Natural killer cell (primary cell): ENCODE measurements around the gene CH25H. TPM values are rescaled to one million over a fixed set of nuclear protein-coding genes. Genes with fewer than 3 reads are reported as not detected.
"Not testable (repeated sequence)": the region's sequence is repeated elsewhere in the genome, so short reads cannot be mapped to it uniquely, and the experiment has no call there.

Source experiments
- ATAC-seq, 3 donors: fragments of 150-1000 bp in 2 of 3; fragments of 200-7000 bp in 1 of 3; cut with Tn5 transposase; 1 replicate in 1 of 3; 2 replicates in 2 of 3; pipeline ENCODE4 v1.10.0; 2021; ENCODE audit warnings: mild to moderate bottlenecking in 2 of 3, moderate library complexity in 2 of 3
- DNase-seq, 2 donors: peaks; one replicate each; pipeline versions ENCODE4 v3.0.0 to v3.0.0-alpha.2; 2013 to 2021; ENCODE audit warnings: mixed read lengths in 1 of 2
- H3K27ac ChIP-seq: one replicate; pipeline ENCODE4 v1.5.1; 2013; ENCODE audit warnings: mild to moderate bottlenecking, low read length
- H3K27me3 ChIP-seq: one replicate; pipeline ENCODE4 v1.6.1; 2013; ENCODE audit warnings: low read length; ENCODE audit not compliant: control insufficient read depth, insufficient read depth
- H3K36me3 ChIP-seq: one replicate; pipeline ENCODE4 v1.6.1; 2013; ENCODE audit warnings: low read length; ENCODE audit not compliant: control insufficient read depth, insufficient read depth
- H3K4me1 ChIP-seq: one replicate; pipeline ENCODE4 v1.6.1; 2013; ENCODE audit warnings: low read length; ENCODE audit not compliant: control insufficient read depth, insufficient read depth
- H3K4me3 ChIP-seq: one replicate; pipeline ENCODE4 v1.5.1; 2013; ENCODE audit warnings: low read length
- H3K9me3 ChIP-seq: one replicate; pipeline ENCODE4 v1.6.1; 2013; ENCODE audit warnings: low read length; ENCODE audit not compliant: control insufficient read depth, insufficient read depth
- H3K27ac Mint-ChIP-seq, 2 donors: one replicate each; pipeline ENCODE4 v1.8.0; 2022; ENCODE audit warnings: mild to moderate bottlenecking in 2 of 2, mixed read lengths in 2 of 2, moderate library complexity in 1 of 2
- H3K27me3 Mint-ChIP-seq, 2 donors: one replicate each; pipeline ENCODE4 v1.8.0; 2022; ENCODE audit warnings: low read depth in 2 of 2, mixed read lengths in 2 of 2
- H3K36me3 Mint-ChIP-seq: one replicate; pipeline ENCODE4 v1.8.0; 2022; ENCODE audit warnings: mixed read lengths
- H3K4me1 Mint-ChIP-seq, 2 donors: one replicate each; pipeline ENCODE4 v1.8.0; 2022; ENCODE audit warnings: mixed read lengths in 2 of 2
- H3K4me3 Mint-ChIP-seq: one replicate; pipeline ENCODE4 v1.8.0; 2022; ENCODE audit warnings: mild to moderate bottlenecking, moderate library complexity, mixed read lengths
- H3K9me3 Mint-ChIP-seq, 2 donors: one replicate each; pipeline ENCODE4 v1.8.0; 2022; ENCODE audit warnings: mixed read lengths in 2 of 2
- CTCF ChIP-seq: fragments of 200-600 bp; IDR thresholded peaks from one replicate; pipeline ENCODE4 v1.8.0; 2022; ENCODE audit warnings: antibody characterized with exemption
- WGBS: methylation state at CpG from one replicate; pipeline ENCODE4 v1.1.7; 2013; ENCODE audit warnings: missing lambda C conversion rate; ENCODE audit not compliant: insufficient coverage; 5-methylcytosine and 5-hydroxymethylcytosine counted together
- intact Hi-C: fragments of 100-400 bp; cut with micrococcal nuclease; formaldehyde crosslinking; loops from one replicate; pipeline ENCODE4 v1.14.2; 2022
- total RNA-seq, 4 donors: library from RNA; stranded (reverse); fragments of 120-200 nt in 1 of 4; gene quantifications; one replicate each; pipeline versions ENCODE4 v1.2.3 to v1.2.4, GENCODE V29; 2013 to 2022

CH25H gene
- total RNA-seq, 3 donors from 2014 or later (not counting 1 experiment from before 2014, with no cell fraction given), result 0.20 TPM; not detected in 2

GRCh38 chr10:89171263-89171872 lies 35.7 kb downstream of the CH25H start:
- WGBS, result 85% methylated on average over 2 of the region's 2 CpGs
- Mint-ChIP-seq H3K4me3 (no peak overlapping the region), H3K9me3 (no peaks in the 10 kb centered on the region), H3K4me1 (no peaks in the 10 kb centered on the region), H3K27ac (no peak overlapping the region), H3K27me3 (peaks cover 17 to 43% of the 10 kb centered on the region in 2 donors), H3K36me3 (no peaks in the 10 kb centered on the region)
- intact Hi-C loops, result no loop called here
- no peak overlapping the region for H3K27ac ChIP-seq
- no peak for TF ChIP-seq CTCF
- H3K4me1 ChIP-seq, result no peaks in the 10 kb centered on the region
- peaks cover 4% of the 10 kb centered on the region for H3K27me3 ChIP-seq
- H3K9me3 ChIP-seq, result no peaks in the 10 kb centered on the region
- DNase-seq (no peak), ATAC-seq (no peak)
- H3K4me3 ChIP-seq, result no peak overlapping the region
- no peaks in the 10 kb centered on the region for H3K36me3 ChIP-seq

GRCh38 chr10:89168354-89168900 lies 38.7 kb downstream of the CH25H start:
- ATAC-seq, H3K4me3 Mint-ChIP-seq, H3K27me3 ChIP-seq, H3K4me1 Mint-ChIP-seq, intact Hi-C loops, H3K27ac Mint-ChIP-seq, H3K9me3 Mint-ChIP-seq, H3K4me3 ChIP-seq, H3K27ac ChIP-seq, H3K36me3 ChIP-seq, H3K36me3 Mint-ChIP-seq, H3K4me1 ChIP-seq, H3K9me3 ChIP-seq, DNase-seq: not testable (repeated sequence)
- 81% methylated on average over 8 of the region's 9 CpGs for whole genome bisulfite sequencing
- H3K27me3 Mint-ChIP-seq, result peaks cover 20 to 64% of the 10 kb centered on the region in 2 donors

GRCh38 chr10:89167915-89168314 lies 39.2 kb downstream of the CH25H start:
- Histone ChIP-seq H3K36me3 (no peaks in the 10 kb centered on the region), H3K4me1 (no peaks in the 10 kb centered on the region), H3K27ac (no peak overlapping the region), H3K27me3 (peaks cover 2% of the 10 kb centered on the region), H3K9me3 (no peaks in the 10 kb centered on the region), H3K4me3 (no peak overlapping the region)
- intact Hi-C loops, result no loop called here
- Mint-ChIP-seq H3K9me3 (no peaks in the 10 kb centered on the region), H3K27ac (no peak overlapping the region), H3K4me3 (no peak overlapping the region), H3K36me3 (no peaks in the 10 kb centered on the region), H3K4me1 (peaks cover 8 to 10% of the 10 kb centered on the region in 2 donors), H3K27me3 (peaks cover 16 to 64% of the 10 kb centered on the region in 2 donors)
- ATAC-seq (no peak), DNase-seq (no peak)
- no peak for TF ChIP-seq CTCF

GRCh38 chr10:89165923-89166322 lies 41.2 kb downstream of the CH25H start:
- intact Hi-C loops, result no loop called here
- Histone ChIP-seq H3K27ac (no peak overlapping the region), H3K9me3 (no peaks in the 10 kb centered on the region), H3K4me3 (no peak overlapping the region), H3K4me1 (no peaks in the 10 kb centered on the region), H3K36me3 (no peaks in the 10 kb centered on the region), H3K27me3 (no peaks in the 10 kb centered on the region)
- no peak for TF ChIP-seq CTCF
- H3K27ac Mint-ChIP-seq, result no peak overlapping the region
- DNase-seq (no peak), ATAC-seq (no peak)
- WGBS, result 88% methylated on average over 4 of the region's 4 CpGs
- H3K36me3 Mint-ChIP-seq, result no peaks in the 10 kb centered on the region
- peaks cover 8 to 10% of the 10 kb centered on the region in 2 donors for H3K4me1 Mint-ChIP-seq
- H3K27me3 Mint-ChIP-seq, result peaks cover 12 to 45% of the 10 kb centered on the region in 2 donors
- no peak overlapping the region for H3K4me3 Mint-ChIP-seq
- H3K9me3 Mint-ChIP-seq, result no peaks in the 10 kb centered on the region
